Measurements from ENCODE around the gene CERS4.
"Not testable (repeated sequence)": the region's sequence is repeated elsewhere in the genome, so short reads cannot be mapped to it uniquely, and the experiment has no call there.

CERS4 gene

DNA sequence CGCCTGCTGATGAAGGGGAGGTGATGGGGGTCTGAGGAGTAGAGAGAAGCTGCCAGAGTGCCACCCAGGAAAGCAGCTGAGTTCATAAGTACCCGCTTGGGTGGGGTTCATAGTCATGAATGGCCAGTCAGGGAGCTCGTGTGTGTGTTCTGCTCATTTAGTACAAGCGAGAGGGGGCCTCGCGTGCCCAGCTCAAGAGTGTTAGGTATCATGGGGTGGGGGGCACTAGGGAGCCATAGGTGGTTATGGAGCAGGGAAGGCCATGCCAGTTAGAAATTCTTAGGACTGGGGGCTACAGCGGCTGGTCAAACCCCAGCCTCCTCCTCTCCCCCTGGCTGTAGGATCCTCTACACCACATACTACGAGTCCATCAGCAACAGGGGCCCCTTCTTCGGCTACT is 52.2 kb downstream of the CERS4 start:
- in situ Hi-C loops (cut with HindIII; ENCODE audit: low sequenced_read_pairs) = no loop called here

DNA sequence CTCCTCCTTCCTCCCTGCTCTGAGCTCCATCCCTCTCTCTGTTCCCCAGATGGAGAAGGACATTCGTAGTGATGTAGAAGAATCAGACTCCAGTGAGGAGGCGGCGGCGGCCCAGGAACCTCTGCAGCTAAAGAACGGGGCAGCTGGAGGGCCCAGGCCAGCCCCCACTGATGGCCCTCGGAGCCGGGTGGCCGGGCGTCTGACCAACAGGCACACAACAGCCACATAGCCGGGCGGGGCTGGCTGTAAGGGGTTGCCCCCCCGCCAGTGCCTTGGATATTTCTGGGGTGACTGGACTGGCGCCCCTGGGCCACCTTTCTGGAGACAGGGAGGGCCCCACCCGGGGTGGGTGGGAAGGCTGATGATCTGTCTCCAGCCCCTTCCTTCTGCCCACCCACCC is 52.7 kb downstream of the CERS4 start:
- in situ Hi-C loops (cut with HindIII; ENCODE audit: low sequenced_read_pairs) = no loop called here

DNA sequence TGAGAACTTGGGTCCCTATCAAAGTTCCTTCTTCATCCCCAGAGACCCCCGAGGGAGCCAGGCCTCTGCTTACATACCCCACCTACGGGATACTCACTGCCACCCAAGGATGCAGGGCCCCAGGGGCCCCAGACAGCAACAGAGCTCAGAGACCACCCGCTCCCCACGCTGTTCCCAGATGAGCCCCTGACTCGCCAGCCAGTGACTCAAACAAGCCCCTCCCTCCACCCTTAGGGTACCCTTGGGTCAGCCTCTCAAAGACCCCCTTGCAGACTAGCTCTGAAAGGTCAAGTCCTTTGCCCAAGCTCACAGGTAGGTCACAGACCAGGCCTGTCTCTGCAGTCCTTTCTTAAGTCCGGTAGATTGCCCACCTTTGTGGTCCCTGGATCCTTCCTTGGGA is 53.3 kb downstream of the CERS4 start:
- in situ Hi-C loops (cut with HindIII; ENCODE audit: low sequenced_read_pairs) = no loop called here

DNA sequence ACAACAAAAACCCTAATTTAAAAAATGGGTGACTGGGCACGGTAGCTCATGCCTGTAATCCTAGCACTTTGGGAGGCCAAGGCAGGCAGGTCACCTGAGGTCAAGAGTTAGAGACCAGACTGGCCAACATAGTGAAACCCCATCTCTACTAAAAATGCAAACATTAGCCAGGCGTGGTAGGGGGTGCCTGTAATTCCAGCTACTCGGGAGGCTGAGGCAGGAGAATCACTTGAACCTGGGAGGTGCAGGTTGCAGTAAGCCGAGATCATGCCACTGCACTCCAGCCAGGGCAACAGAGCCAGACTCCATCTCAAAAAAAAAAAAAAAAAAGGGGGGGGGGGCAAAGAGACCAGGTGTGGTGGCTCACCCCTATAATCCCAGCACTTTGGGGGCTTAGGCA is 55.1 kb downstream of the CERS4 start:
- in situ Hi-C loops (cut with HindIII; ENCODE audit: low sequenced_read_pairs) = not testable (repeated sequence)

DNA sequence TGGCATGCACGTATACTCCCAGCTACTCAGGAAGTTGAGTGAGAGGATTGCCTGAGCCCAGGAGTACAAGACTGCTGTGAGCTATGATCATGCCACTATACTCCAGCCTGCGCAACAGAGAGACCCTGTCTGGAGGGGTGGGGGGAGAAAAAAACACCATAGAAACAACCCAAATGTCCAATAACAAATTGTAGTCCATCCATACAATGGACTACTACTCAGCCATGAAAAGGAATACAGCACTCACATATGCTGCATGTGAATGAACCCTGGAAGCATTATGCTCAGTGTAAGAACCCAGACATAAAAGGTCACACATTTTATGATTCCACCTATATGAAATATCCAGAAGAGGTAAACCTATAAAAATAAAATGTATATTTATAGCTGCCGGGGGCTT is 56.7 kb downstream of the CERS4 start:
- in situ Hi-C loops (cut with HindIII; ENCODE audit: low sequenced_read_pairs) = no loop called here

DNA sequence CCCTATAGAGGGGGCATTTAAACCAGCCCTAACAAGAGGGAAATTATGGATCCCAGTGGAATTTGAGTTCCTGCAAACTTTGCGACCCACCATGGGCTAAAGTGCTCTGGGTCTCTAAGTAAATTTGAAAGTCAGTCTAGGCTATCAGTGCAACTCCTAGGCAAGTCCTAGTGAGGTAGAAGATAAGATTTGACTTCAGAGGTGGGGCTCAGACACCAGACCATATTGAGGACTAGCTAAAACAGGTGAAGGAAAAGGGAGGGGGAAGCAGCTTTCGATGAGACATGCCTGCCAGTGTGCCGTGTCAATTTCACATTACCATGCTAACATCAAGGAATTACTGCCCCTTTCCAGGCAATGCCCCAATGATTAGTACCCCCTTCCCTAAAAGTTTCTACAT is 60.6 kb downstream of the CERS4 start:
- in situ Hi-C loops (cut with HindIII; ENCODE audit: low sequenced_read_pairs) = no loop called here

DNA sequence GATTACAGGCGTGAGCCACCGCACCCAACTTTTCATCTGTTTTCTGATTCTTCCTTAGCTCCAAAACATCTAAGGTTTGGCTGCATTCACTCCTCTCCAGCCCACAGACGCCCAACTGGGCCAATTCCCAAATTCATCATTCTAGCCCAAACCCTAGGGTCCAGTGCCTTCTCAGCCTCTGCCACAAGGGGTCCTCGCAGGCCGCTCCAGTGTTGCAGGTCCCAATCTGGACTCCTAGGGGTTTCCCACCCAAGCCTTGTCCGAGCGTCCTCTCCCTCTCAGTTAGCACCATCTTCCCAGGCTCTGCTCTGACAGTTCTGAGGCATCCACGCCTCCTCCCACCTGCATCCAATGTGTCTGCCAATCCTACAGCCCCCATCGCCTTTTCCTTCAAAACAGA is 67.3 kb downstream of the CERS4 start:
- in situ Hi-C loops (cut with HindIII; ENCODE audit: low sequenced_read_pairs) = not testable (repeated sequence)

DNA sequence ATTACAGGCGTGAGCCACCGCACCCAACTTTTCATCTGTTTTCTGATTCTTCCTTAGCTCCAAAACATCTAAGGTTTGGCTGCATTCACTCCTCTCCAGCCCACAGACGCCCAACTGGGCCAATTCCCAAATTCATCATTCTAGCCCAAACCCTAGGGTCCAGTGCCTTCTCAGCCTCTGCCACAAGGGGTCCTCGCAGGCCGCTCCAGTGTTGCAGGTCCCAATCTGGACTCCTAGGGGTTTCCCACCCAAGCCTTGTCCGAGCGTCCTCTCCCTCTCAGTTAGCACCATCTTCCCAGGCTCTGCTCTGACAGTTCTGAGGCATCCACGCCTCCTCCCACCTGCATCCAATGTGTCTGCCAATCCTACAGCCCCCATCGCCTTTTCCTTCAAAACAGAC is 82.2 kb downstream of the CERS4 start:
- in situ Hi-C loops (cut with HindIII; ENCODE audit: low sequenced_read_pairs) = not testable (repeated sequence)

DNA sequence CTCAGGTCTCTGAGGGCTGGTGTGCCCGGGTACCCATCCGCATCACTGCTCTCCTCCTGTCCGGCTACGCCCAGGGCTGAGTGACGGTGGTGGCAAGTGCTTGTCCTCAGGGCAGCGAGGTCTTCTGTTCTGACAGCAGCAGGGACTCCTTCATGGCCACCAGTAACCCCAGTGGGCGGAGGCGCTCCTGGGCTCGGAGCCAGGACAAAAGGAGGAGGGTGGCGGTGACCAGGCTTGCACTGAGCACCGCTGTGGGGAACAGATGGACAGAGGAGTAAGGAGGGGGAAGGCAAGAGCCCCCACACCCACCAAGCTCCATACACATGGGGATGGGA is 93.2 kb downstream of the CERS4 start:
- in situ Hi-C loops (cut with HindIII; ENCODE audit: low sequenced_read_pairs) = no loop called here

DNA sequence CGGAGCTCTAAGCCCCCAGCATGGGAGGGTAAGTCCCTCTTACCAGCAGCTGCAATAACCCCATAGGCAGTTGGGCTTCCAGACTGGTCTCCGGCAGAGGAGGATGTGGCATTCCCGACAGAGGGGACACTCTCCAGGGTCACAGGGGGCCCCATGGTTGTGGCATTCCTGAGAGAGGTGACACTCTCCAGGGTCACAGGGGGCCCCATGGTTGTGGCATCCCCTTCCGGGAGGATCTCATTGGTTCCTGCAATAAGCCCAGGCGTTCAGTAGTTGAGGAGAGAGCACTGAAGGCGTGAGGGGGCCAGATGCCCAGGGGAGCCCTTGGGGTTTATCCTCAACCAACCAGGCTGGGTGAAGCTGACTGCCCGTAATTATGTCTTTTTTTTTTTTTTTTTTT is 93.6 kb downstream of the CERS4 start:
- in situ Hi-C loops (cut with HindIII; ENCODE audit: low sequenced_read_pairs) = no loop called here

DNA sequence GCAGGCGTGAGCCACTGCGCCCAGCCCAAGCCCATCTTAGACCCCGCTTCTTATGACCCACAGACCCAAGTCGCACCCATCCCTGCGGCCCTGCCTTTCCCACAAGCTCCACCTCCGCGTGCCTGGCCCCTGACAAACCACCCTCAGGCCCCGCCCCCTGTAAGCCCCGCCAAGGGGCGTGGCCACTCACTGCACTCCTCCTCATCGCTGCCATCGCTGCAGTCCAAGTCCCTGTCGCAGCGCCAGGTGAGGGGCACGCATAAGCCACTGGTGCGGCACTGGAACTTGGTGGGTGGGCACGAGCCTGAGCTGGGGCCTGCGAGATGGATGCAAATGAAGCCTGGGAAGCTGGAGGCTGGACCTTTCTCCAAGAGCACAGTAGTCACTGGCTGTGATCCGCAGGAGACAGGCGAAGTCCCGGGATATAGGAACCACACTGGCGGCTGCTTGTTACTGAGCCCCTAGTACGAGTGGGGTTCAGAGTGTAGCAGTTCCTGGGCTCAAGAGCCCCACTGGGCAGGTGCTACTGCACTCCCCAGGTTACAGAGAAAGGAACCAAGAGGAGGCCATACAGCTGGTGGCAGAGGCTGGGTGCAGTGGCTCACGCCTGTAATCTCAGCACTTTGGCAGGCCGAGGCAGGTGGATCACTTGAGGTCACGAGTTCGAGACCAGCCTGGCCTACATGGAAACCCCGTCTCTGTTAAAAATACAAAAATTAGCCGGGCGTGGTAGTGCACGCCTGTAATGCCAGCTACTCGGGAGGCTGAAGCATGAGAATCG is 95.9 kb downstream of the CERS4 start:
- in situ Hi-C loops (cut with HindIII; ENCODE audit: low sequenced_read_pairs) = no loop called here

DNA sequence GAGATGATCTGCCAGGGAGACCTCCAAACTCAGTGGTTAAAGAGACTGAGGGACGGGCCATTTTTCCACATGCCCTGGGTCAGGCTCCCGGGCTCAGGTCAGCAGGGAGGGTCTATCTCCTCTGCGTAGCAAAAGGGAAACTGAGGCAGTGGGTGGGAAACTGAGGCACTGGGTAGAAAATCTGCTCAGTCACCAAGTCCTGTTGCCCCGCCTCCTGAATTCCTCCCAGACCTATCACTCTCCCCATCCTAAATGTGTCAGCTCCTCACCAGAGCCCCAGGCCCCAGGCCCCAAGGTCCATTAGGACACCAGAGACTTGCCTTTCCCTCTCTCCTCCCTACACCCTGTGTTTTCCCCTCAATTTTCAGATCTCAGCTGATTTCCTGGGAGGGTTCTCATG is 96.6 kb downstream of the CERS4 start:
- in situ Hi-C loops (cut with HindIII; ENCODE audit: low sequenced_read_pairs) = no loop called here

DNA sequence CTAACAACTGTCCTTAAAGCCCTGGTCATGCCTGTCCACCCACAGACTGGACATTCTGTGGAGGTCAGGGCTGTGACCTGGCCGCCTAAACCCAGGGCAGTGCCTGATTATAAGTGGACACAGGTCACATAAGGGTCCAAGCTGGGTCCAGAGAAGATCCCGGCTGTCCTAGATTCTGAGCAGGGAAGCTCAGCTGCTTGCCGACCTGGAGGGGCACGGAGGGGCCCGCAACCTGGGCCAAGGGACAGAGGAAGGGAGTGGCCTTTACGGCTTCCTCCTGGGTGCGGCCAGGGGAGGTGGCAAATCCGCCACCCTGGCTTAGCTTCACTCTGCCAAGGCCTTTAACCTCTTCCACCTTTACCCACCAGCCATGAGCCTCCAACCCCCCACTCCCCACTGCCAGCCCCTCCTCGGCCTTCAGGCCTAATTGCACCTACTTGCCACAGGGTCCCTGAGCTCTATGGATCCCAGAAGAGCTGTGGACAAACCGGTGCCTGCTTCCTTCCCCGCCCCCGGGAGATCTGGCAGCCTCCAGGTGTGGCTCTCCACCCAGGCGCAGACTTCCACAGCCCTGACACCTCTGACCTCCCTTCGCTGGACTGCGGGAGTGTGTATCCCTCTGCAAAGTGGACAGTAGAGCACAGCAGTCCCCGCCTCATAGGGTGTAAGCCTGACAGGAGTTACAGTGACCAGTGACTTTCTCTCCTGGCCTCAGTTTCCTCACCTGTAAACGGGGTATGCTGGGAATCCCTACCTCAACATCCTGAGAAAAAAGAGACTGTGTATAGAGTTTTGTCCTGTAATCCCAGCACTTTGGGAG is 97.3 kb downstream of the CERS4 start:
- in situ Hi-C loops (cut with HindIII; ENCODE audit: low sequenced_read_pairs) = no loop called here

DNA sequence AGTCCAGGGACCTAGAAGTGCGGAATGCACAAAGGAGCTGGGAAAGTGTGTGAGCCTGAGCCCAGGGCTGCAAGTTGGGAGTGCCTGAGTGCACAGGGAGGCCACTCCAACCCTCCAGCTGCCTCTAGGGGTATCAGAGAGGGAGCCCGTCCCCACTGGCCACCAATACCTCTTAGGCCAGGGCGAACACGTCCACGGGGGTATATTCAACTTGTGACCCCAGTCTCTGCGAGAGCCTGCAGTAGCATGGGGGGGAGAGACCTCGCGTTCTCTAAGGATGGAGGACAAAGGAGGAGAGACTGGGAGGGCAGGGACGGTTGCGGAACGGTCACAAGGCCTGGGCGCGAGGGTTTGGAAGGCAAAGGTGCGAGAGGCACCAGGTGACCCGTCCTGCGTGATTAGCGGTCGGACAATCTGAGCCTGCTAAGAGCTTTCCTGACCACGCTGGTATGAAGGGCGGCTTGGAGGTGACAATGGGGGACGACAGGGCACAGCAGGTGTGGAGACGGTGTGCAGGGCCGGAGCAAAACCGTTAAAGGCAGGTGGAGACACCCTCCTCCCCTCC is 98.3 kb downstream of the CERS4 start:
- in situ Hi-C loops (cut with HindIII; ENCODE audit: low sequenced_read_pairs) = no loop called here

DNA sequence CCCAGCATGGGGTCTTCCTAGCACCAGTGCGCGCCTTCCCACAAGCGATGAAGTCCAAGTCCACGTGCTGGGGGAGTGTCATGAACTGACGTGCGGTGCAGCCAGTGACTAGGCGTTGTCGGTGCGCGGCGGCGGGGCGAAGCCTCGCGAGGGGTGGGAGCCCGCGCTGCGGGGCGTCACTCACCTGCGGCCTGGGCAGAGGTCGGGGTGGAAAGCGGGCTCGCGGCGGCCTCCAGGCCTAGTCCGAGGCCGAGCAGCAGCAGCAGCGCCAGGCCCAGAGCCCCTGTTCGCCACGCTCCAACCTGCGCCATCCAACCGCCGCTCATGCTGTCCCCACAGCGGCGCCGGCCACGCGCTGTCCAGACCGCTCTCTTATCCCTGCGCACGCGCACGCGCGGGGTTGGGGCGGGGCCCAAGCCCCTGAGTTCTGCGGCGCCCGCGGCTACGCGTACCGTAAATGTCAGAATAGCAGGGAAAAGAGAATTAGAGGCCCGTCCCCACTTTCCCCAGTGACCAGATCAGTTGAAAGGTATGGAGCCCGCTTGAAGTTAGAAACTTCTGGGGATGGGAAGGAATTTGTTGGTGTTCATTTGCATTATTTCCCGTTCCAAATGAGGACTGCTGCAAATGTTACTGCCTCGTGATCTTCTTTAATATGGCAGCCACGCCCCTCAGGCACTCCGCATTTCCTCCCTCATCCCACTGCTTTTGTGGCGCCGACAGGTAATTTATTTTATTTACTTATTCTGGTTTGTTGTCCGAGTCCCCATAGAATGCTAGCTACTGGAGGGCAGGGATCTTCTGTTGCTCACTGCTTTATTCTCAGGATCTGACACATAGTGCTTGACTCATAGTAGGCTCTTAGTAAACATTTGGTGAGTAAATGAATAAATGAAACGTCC is 99.0 kb downstream of the CERS4 start, which contains the start of gene CD320:
CD320 (minus strand) TSS at position 394 of the 902 bp plus-strand sequence; CDS start at position 326, 68 bp downstream.
- in situ Hi-C loops (cut with HindIII; ENCODE audit: low sequenced_read_pairs) = no loop called here

DNA sequence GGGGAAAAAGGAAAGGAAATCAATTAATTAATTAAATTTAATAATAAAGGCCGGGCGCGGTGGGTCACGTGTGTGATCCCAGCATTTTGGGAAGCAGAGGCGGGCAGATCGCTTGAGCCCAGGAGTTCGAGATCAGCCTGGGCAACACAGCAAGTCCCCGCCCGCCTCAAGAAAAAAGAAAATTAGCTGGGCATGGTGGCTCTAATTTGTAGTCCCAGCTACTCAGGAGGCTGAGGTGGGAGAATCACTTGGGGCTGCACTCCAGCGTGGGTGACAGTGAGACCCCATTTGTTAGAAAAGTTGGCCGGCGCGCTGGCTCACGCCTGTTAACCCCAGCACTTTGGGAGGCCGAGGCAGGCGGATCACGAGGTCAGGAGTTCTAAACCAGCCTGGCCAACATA is 99.7 kb downstream of the CERS4 start:
- in situ Hi-C loops (cut with HindIII; ENCODE audit: low sequenced_read_pairs) = no loop called here

DNA sequence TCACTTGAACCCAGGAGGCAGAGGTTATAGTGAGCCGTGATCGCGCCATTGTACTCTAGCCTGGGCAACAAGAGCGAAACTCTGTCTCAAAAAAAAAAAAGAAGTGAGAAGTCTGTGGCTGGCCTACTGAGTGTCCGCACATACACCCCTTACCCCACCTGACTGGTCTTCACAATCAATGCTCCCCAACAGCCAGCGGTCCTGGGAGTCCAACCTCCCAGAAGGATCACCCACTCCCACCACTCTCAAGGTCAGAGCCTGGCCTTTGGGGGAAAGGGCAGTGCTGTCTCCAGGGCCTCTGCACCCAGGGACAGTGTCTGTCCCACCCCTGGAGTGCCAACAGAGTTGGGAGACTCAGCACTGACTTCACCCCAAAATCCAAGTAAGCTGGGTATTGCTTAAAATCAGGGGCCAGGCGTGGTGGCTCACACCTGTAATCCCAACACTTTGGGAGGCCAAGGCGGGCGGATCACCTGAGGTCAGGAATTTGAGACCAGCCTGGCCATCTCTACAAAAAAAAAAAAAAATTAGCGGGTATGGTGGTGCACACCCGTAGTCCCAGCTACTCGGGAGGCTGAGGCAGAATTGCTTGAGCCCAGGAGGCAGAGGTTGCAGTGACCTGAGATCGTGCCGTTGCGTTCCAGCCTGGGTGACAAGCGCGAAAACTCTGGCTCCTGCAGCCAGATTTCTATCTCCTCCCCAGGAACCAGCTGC is 101.3 kb downstream of the CERS4 start:
- in situ Hi-C loops (cut with HindIII; ENCODE audit: low sequenced_read_pairs) = no loop called here

DNA sequence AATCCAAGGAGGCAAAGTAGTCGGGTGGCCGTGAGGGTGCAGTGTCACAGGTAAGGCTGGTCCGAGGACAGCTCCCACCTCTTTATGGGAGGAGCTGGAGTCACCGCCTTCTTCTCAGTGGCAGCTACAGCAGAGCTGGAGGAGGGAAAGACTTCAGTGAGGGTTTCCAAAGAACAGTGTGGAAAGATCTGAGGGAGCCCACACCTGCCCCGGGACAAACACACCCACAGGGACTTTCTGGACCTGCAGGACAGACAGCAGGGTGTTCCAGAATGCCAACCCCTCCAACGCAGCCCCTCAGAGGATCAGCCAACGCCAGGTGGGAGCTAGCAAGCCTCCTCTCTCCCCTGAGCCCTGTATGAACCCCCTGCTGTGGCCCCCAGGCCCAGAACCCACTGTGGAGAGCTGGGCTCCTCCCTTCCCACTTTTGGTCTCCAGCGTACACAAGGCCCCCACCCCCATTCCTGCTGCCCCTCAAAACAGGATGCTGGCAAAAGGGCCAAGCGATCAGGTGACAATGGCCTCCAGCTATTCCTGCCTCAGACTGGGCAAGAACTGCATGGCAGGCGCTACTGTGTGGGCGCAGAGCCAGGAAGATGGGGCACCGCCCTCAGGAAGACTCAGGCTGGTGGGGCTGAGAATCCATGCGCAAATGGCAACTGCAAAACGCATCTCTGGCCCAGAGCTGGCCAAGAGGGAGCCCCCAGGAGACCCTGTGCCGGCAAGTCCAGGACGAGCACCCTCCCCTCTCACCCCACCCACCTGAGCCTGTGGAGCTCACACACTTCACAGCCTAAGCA is 102.5 kb downstream of the CERS4 start:
- in situ Hi-C loops (cut with HindIII; ENCODE audit: low sequenced_read_pairs) = no loop called here

Measured in endothelial cell of hepatic sinusoid (primary cell).